ENCODE measurements around the gene ZNF654.

- TF ChIP-seq CTCF (conservative IDR thresholded peaks at IDR 0.05) (no peak), ZFX (IDR thresholded peaks at IDR 0.05) (no peak)
Observed at GRCh38 chr3:88032245-88032644, 26.8 kb upstream of the ZNF654 start.
